HG02759 (cell line): ENCODE results near the gene JAK1.
A peak's percentile ranks its signal among the peaks of the same experiment; 100 is the strongest.
"Not testable (repeated sequence)": the region's sequence is repeated elsewhere in the genome, so short reads cannot be mapped to it uniquely, and the experiment has no call there.

Experiments used
- ATAC-seq: cut with Tn5 transposase; IDR thresholded peaks from one replicate; pipeline ENCODE4 v1.9.1; 2021; ENCODE audit warnings: mild to moderate bottlenecking, moderate library complexity; ENCODE audit not compliant: unreplicated experiment

JAK1 gene

GRCh38 chr1:64923294-64923718 lies 43.0 kb downstream of the JAK1 start:
- no peak for ATAC-seq

DNA sequence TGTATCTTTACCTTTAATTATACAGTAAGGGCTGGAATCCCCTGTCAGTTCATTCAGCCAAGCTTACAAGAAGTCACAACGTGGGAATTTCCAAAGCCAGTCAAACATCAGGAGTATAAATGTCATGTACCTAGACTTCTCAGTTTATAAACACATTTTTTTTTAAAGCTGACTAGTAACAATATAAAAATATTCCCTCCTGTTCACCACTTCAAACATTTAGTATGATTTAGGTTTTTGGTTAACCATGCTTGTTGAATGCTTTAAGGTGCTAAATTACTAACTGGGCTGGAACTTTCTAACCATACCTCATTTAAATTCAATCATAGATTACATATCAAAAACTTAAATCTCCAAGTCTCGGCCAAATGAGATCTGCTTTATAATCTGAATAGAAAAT lies 44.0 kb downstream of the JAK1 start:
- no peak for ATAC-seq

GRCh38 chr1:64921771-64922170 lies 44.6 kb downstream of the JAK1 start:
- no peak for ATAC-seq

DNA sequence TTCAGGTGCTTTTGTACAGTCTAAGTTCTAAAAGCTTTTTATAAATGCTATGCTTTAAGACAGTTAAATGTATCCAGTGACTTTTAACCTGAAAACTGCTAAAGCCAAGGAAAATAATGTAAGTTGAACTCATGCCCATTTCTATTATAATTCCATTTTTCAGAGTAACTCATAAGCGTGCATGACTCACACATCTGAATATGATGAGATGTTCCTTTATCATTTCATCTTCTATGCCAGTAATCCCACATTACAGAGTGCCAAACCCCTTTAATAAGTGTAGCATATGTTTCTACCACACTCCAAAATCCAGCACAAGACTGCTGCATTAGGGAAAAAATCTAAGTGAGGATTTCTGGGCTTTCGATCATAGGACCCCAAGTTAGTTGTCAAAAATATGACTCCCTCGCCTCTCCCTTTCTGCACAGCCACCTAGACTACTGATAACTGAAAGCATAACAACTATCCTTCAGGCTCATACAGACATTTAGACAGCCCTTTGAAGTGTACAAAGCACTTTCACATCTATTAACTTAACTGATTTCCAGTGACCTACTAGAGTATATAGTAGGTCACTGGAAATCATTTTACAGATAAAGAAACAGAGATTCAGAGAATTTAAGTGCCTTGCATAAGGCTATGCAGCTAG lies 45.3 kb downstream of the JAK1 start:
- no peak for ATAC-seq

DNA sequence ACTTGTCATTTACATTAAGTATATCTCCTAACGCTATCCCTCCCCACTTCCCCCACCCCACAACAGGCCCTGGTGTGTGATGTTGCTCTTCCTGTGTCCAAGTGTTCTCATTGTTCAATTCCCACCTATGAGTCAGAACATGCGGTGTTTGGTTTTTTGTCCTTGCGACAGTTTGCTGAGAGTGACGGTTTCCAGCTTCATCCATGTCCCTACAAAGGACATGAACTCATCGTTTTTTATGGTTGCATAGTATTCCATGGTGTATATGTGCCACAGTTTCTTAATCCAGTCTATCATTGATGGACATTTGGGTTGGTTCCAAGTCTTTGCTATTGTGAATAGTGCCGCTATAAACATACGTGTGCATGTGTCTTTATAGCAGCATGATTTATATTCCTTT lies 47.2 kb downstream of the JAK1 start:
- ATAC-seq = not testable (repeated sequence)

DNA sequence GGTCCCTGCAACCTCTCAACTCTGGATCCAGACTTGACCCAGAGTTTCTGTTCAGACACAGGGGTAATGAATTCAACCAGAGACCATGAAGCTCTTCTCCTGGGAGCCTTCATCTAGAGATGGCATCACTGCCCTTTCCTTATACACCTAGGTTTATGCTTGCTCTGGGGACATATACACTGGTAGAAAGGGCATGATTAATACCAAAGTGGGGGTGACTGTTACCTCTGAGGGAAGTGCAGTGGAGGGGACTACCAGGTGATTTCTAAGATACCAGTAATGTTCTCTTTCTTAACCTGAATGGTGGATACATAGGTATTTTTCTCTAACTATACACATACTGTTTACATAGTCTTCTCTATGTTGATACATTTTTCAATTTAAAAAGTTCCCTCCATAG lies 48.4 kb downstream of the JAK1 start:
- ATAC-seq = no peak

DNA sequence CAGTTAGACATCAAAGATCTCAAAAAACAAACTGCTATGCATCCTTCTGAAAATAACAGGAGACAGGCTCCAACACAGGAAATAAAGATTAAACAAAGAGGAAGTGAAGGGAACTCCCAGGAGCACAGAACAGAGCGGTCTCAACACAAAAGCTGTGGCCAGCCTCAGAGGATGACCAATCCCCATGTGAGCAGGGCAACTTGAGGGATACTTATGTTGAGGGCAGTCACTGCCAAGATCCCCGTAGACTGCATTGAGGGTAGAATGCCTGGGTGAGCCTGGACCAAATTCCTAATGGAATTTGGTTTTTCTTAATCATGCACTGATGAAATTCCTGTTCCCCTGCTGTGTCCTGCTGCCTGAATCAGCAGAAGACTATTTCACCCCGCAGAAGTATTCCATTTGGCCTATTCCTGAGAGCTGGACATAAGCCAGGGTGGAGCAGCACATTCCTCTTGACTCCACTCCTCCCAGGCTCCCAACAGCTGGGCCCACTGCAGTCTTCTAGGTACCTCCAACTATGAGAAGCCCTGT lies 49.0 kb downstream of the JAK1 start:
- ATAC-seq = no peak

- ATAC-seq = no peak
Measured at GRCh38 chr1:64915381-64916274, 50.7 kb downstream of the JAK1 start.

DNA sequence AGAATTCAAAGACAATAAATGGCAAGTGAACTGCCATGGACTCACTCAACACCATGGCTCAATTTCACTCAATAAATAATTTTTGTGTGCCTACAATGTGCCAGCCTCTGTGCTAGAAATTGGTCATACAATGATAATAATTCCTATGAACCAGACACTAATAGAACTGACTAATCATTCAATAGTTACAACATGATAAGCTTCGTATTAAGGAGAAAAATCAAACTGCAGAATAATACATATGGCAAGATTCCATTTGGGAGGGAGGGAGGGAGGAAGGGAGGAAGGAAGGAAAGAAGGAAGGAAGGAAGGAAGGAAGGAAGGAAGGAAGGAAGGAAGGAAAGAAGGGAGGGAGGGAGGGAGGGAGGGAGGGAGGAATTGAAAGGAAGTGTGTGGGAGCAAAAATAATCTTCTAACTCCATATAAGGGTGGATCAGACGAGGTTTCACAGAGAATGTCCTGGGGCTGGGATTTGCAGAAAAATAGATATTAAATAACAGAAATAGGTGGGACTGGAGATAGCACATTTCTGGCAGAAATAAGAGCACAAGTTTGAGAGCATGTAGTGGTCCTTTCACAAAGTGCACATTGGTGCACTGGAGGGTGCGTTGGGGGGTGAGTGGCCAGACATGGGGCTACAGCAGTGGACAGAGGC lies 52.9 kb downstream of the JAK1 start:
- no peak for ATAC-seq

DNA sequence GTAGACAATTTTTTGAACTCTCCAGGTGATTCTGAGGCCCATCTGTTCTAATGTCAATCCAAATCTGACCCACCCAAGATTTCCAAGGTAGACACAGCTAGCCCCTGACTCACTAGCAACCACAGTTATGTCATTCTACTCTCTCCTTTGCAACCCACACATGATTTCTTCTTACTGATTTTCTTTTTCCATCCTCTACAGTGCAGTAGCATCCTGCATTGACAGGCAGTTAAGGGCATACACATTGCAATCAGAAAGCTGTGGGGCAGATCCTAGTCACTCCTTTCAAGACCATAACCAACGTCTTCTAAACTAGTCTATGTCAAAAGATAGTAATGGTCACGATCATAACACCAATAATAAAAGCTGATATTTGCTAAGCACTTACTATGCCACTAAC lies 54.2 kb downstream of the JAK1 start:
- ATAC-seq = no peak

DNA sequence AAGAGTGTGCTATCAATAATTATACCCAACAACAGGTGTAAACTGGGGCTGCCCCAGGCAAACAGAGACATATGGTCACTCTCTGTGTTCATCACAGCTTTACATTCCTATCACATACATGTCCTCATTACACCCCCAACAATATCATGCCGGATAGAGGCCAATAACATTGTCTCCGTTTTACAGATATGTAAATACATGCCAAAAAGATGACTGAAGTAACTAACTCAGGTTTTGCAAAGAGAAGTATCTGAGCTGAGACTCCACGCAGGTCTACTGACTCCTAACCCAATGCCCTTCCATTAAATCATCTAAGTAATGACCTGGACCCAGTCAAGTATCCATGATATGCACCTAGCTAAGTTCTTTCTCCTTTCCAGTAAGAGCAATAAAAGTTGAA lies 55.0 kb downstream of the JAK1 start:
- ATAC-seq = no peak

GRCh38 chr1:64909031-64909430 lies 57.3 kb downstream of the JAK1 start:
- no peak for ATAC-seq

DNA sequence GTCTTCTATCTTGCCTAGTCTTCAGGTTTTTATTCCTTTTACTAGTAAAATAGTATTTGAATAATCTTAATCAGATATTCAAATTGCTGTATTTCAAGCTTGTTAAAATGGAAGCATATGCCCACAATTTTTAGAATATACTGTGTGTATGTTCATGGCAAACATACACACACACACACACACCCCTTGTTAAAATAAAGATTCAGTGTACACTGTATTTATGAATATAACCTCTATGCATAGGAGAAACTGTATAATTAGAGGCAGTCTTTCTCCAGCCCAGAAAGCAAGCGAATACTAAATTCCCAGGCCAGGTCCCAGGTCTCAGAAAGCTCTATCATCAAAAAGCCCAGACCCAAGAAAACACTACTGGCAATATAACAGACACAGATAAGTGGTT lies 57.8 kb downstream of the JAK1 start:
- no peak for ATAC-seq

GRCh38 chr1:64906447-64906846 lies 59.9 kb downstream of the JAK1 start:
- ATAC-seq = no peak

- ATAC-seq = no peak
Measured at GRCh38 chr1:64903593-64903992, 62.8 kb downstream of the JAK1 start.

DNA sequence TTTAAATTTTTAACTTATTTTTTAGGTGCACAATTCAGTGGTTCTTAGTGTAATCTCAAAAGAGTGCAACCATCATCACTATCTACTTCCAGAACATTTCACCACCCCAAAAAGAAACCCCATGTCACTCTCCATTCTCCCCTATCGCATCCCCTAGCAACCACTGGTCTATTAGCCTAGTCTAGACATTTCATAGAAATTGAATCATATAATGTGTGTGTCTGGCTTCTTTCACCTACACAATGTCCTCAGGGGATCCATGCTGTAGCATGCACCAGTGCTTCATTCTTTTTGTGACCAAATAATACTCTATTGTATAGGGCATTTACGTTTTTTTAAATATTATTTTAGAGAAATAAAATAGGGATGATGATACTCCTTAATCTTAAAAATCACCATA lies 64.7 kb downstream of the JAK1 start:
- no peak for ATAC-seq

- ATAC-seq = no peak
Measured at GRCh38 chr1:64900916-64901315, 65.4 kb downstream of the JAK1 start.

DNA sequence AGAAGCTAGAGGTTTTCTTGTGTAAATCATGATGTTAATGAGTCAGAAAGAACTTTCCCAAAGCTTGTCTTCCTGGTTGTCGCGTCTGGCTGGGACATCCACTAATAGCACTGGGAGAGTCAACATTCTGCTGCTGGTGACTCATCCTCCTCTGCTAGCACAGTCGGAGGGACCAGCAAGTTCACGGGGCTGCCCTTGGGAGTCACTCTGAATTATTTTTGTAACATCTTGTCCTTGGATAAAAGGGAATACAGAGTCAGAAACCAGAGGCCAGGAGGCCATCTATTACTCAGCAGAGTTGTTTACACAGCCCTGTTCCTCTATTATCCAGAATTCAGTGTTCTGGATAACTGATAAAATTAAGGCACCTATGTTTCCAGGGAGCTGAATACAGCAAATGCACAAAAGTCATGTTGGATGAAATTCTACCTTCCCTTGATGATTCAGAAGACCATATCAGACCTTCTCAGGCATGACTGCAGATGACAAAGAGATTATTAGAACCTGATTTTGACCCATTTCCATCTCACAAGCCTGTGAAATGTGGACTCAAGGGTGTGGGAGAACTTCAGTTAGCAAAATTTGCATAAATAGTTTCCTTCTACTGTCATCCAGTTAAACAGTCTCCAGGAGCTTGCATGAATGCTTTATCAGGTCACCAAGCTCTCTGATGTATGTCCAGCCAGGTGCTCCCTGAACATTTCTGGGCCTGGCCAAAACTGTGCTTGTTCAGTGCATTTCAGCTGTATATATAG lies 68.1 kb downstream of the JAK1 start:
- peak; percentile 69 for ATAC-seq

- ATAC-seq = no peak
Measured at GRCh38 chr1:64896551-64896950, 69.8 kb downstream of the JAK1 start.

DNA sequence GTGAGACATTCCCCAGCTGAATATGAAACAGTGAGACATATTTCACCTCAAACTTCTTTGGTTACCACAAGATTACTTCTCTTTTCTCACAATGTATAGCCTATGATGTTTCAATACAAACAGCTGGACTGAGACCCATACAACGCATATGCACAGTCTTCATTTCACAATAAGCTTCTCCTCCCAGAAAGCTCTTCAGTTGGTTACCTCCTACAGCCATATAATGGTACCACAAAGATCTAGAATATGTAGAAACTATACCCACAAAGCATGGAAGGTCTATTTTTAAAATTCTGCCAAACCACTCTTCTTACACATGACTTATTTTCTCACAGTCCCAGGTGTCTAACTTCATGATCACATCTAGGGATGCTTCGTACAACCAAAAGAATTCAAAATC lies 70.8 kb downstream of the JAK1 start:
- peak; percentile 72 for ATAC-seq
